Heart right ventricle (tissue), 16 donors: ENCODE data around the gene DRC1. TPM values are rescaled to one million over a fixed set of nuclear protein-coding genes. Genes with fewer than 3 reads are reported as not detected.

Experiments
- ATAC-seq, 8 donors: fragments of 200-7000 bp; cut with Tn5 transposase; one replicate each; pipeline ENCODE4 v1.9.1; 2020; ENCODE audit warnings: mild to moderate bottlenecking in 8 of 8, moderate library complexity in 8 of 8, moderate number of reproducible peaks in 1 of 8
- DNase-seq, 2 donors: peaks; one replicate each; pipeline ENCODE4 v3.0.0-alpha.2; 2020
- H3K27ac ChIP-seq, 10 donors: fragments of 200-600 bp; sonication (generic) in 2 of 10; one replicate each; pipeline versions ENCODE4 v1.5.0 to v1.8.0; 2020 to 2022; ENCODE audit warnings: mild to moderate bottlenecking in 3 of 10
- H3K27me3 ChIP-seq, 7 donors: fragments of 200-600 bp; one replicate each; pipeline ENCODE4 v1.8.0; 2021 to 2022; ENCODE audit warnings: mild to moderate bottlenecking in 2 of 7
- H3K36me3 ChIP-seq, 9 donors: fragments of 200-600 bp; sonication (generic) in 1 of 9; one replicate each; pipeline versions ENCODE4 v1.5.0 to v1.8.0; 2020 to 2022; ENCODE audit warnings: mild to moderate bottlenecking in 2 of 9
- H3K4me1 ChIP-seq, 9 donors: fragments of 200-600 bp; sonication (generic) in 1 of 9; one replicate each; pipeline versions ENCODE4 v1.5.0 to v1.8.0; 2020 to 2022; ENCODE audit warnings: mild to moderate bottlenecking in 4 of 9
- H3K4me3 ChIP-seq, 10 donors: fragments of 200-600 bp; sonication (generic) in 2 of 10; one replicate each; pipeline versions ENCODE4 v1.5.0 to v1.8.0; 2020 to 2022; ENCODE audit warnings: mild to moderate bottlenecking in 7 of 10, moderate library complexity in 2 of 10
- H3K9me3 ChIP-seq, 11 donors: fragments of 200-600 bp in 10 of 11; sonication (generic) in 2 of 11; one replicate each; pipeline versions ENCODE4 v1.5.0 to v1.8.0; 2013 to 2022; ENCODE audit warnings: mild to moderate bottlenecking in 2 of 11, control low read depth in 1 of 11, moderate library complexity in 1 of 11
- CTCF ChIP-seq, 9 donors: fragments of 200-600 bp; sonication (generic) in 2 of 9; IDR thresholded peaks; one replicate each; pipeline versions ENCODE4 v1.5.0 to v1.8.0; 2021 to 2022; ENCODE audit warnings: antibody characterized with exemption in 9 of 9, mild to moderate bottlenecking in 5 of 9, moderate library complexity in 1 of 9
- WGBS, 2 donors: extraction: QIAGEN DNeasy Blood & Tissue Kit; methylation state at CpG; one replicate each; pipeline ENCODE4 v1.1.7; 2013; ENCODE audit warnings: inconsistent platforms in 1 of 2; 5-methylcytosine and 5-hydroxymethylcytosine counted together
- intact Hi-C, 10 donors: fragments of 100-400 bp; cut with DNase I; formaldehyde crosslinking; loops; one replicate each; pipeline versions ENCODE4 v1.11.1 to v1.14.2; 2022
- polyA plus RNA-seq, 2 donors: library from polyadenylated mRNA; stranded (reverse); fragments of 200-250 nt; gene quantifications; one replicate each; pipeline ENCODE4 v1.2.3, GENCODE V29; 2013
- total RNA-seq, 10 donors: library from RNA; stranded (reverse); fragmentation: NEBNext Ultra II Directional in 3 of 10; extraction: Animal tissue kit (Norgen Biotek cat#: 25700) in 3 of 10; gene quantifications; one replicate each; pipeline versions ENCODE4 v1.2.1 to v1.2.4, GENCODE V29; 2021 to 2023
- donor health status: Arrhythmogenic right ventricular cardiomyopathy.
- donor health status: ischemic (EF 13 %, LVEDD 7.1; RV severe dilation, severe dysfunction).
- donor health status: healthy with polysubstance abuse.
- donor health status: DM: no; HTN: yes; CAD: no.
- donor health status: DM: no; HTN: no; CAD: no.
- donor health status: ischemic (EF 25% LVEDD 6.9; RV normal size, moderate dysfunction).
- donor health status: ischemic (EF 25% LVEDD 5.7; RV mildly dilated, moderate dysfunction).
- donor health status: healthy.
- donor health status: DM: yes; HTN: yes; CAD: no.
- donor health status: Ischemic cardiomyopathy.
- donor health status: ischemic (EF 35%, LVEDD 5.7; RV mildly dilated, moderate dysfunction).
- donor health status: nonischemic (EF 11% LVEDD 7.7; RV severe dilation, severe dysfunction).
- donor health status: DM: yes; HTN: yes; CAD: no.
- donor health status: PGD.
- donor health status: ischemic (EF 29% LVEDD 5.4; RV normal size, mild dysfunction).
- donor health status: nonischemic (EF 23%, LVEDD 6.1; RV moderate dilation, normal function).

Gene DRC1
- total and polyA plus RNA-seq, 12 donors = 0.06 to 0.37 (median 0.20) TPM; not detected in 8

- no peak overlapping the region for H3K4me3 ChIP-seq
- no peak for TF ChIP-seq CTCF (IDR thresholded peaks at IDR 0.05)
- intact Hi-C loops = no loop called here
- no peaks in the 10 kb centered on the region for H3K36me3 ChIP-seq
- ATAC-seq (no peak), DNase-seq (no peak)
- peaks cover 0 to 10% (median 5%) of the 10 kb centered on the region in 9 donors for H3K4me1 ChIP-seq
- H3K27me3 ChIP-seq = no peaks in the 10 kb centered on the region
- WGBS, 2 donors = 88 to 89% methylated on average over 33 to 34 of the region's 34 CpGs
- no peak overlapping the region for H3K27ac ChIP-seq
- H3K9me3 ChIP-seq = peaks cover 0 to 18% (median 8%) of the 10 kb centered on the region in 11 donors
Measured at GRCh38 chr2:26472821-26473655, 71.3 kb downstream of the DRC1 start.

DNA sequence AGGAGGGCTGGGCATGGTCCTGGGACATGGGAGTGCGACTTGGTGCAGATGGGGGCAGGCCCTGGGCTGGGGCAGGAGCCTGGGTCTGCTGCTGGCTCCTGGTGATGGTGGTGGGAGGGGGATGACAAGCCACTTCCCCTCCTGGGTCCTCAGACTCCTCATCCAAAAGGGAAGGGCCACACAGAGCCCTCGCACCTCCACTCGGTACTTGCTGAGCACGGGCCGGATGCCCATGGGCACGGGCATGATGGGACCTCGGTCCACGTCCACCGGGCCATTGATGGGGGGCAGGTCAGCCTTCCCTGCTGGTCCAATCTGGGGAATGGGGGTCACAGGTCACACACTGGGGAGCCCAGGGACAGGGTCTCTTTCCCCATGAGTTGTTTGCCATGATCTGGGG lies 72.1 kb downstream of the DRC1 start:
- TF ChIP-seq CTCF (IDR thresholded peaks at IDR 0.05) = no peak
- 96% methylated on average over 9 of the region's 9 CpGs for WGBS, 2 donors
- H3K27me3 ChIP-seq = no peaks in the 10 kb centered on the region
- no peak overlapping the region for H3K4me3 ChIP-seq
- intact Hi-C loops = no loop called here
- H3K27ac ChIP-seq = no peak overlapping the region
- ATAC-seq = no peak
- peaks cover 0 to 16% (median 8%) of the 10 kb centered on the region in 9 donors for H3K4me1 ChIP-seq
- no peak for DNase-seq
- no peaks in the 10 kb centered on the region for H3K36me3 ChIP-seq
- peaks cover 0 to 15% (median 8%) of the 10 kb centered on the region in 11 donors for H3K9me3 ChIP-seq

GRCh38 chr2:26474261-26474785 lies 72.6 kb downstream of the DRC1 start:
- intact Hi-C loops = no loop called here
- 94 to 95% methylated on average over 13 to 14 of the region's 14 CpGs for WGBS, 2 donors
- Histone ChIP-seq H3K4me1 (peaks cover 0 to 16% (median 8%) of the 10 kb centered on the region in 9 donors), H3K27me3 (no peaks in the 10 kb centered on the region), H3K4me3 (no peak overlapping the region), H3K9me3 (peaks cover 0 to 10% (median 4%) of the 10 kb centered on the region in 11 donors), H3K36me3 (no peaks in the 10 kb centered on the region), H3K27ac (no peak overlapping the region)
- ATAC-seq (no peak), DNase-seq (no peak)
- TF ChIP-seq CTCF (IDR thresholded peaks at IDR 0.05) = no peak

DNA sequence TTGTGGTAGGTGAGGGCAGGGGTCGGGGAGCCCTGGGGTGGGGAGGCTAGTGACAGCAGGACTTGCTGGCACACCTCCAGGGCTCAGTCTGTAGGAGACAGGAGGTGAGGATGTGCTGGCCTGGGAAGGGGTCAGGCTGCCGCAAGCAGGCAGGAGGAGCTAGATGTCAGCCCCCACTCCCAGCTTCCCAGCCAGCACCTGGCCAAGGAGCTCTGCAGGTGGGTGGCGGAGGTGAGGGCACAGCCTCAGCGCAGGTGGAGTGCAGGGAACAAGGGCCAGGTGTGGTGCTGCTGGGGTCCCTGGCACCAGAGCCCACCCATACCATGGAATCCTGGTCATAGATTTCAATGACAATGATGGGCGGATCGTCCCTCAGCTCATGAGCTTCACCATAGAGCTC lies 73.3 kb downstream of the DRC1 start:
- TF ChIP-seq CTCF (IDR thresholded peaks at IDR 0.05) = no peak
- Histone ChIP-seq H3K27me3 (no peaks in the 10 kb centered on the region), H3K4me3 (no peak overlapping the region), H3K36me3 (no peaks in the 10 kb centered on the region), H3K27ac (no peak overlapping the region), H3K9me3 (peaks cover 0 to 2% (median 0%) of the 10 kb centered on the region in 11 donors), H3K4me1 (peaks cover 0 to 16% (median 8%) of the 10 kb centered on the region in 9 donors)
- 93 to 94% methylated on average over 6 of the region's 6 CpGs for WGBS, 2 donors
- no peak for ATAC-seq
- intact Hi-C loops = no loop called here
- DNase-seq = no peak
